KMS-11 (cell line): Measurements from ENCODE around the gene ASB4.

Source experiments
- H2AFZ ChIP-seq: fragments of 200-600 bp; sonication (generic); 2 replicates; pipeline ENCODE4 v1.6.1; 2016; ENCODE audit warnings: antibody characterized with exemption, mixed run types, low read depth
- H3K27ac ChIP-seq: fragments of 200-600 bp; sonication (generic); 2 replicates; pipeline ENCODE4 v1.6.1; 2016; ENCODE audit warnings: mild to moderate bottlenecking, mixed run types
- H3K27me3 ChIP-seq: fragments of 200-600 bp; sonication (generic); 2 replicates; pipeline ENCODE4 v1.6.1; 2017; ENCODE audit warnings: mild to moderate bottlenecking, low read depth, mixed run types, moderate library complexity; ENCODE audit not compliant: insufficient read depth
- H3K36me3 ChIP-seq: fragments of 200-600 bp; sonication (generic); 2 replicates; pipeline ENCODE4 v1.6.1; 2017; ENCODE audit warnings: mild to moderate bottlenecking, mixed run types; ENCODE audit not compliant: insufficient read depth
- H3K4me1 ChIP-seq: fragments of 200-600 bp; sonication (generic); 2 replicates; pipeline ENCODE4 v1.6.1; 2016; ENCODE audit warnings: mild to moderate bottlenecking, low read depth, mixed run types; ENCODE audit not compliant: poor library complexity, severe bottlenecking
- H3K4me2 ChIP-seq: fragments of 200-600 bp; sonication (generic); 2 replicates; pipeline ENCODE4 v1.7.0; 2016; ENCODE audit warnings: mild to moderate bottlenecking, mixed run types
- H3K4me3 ChIP-seq: fragments of 200-600 bp; sonication (generic); IDR thresholded peaks from 2 replicates; pipeline ENCODE4 v1.6.1; 2017; ENCODE audit warnings: low read depth, low read length, mixed read lengths; ENCODE audit not compliant: insufficient read depth
- H3K79me2 ChIP-seq: fragments of 200-600 bp; sonication (generic); 2 replicates; pipeline ENCODE4 v1.6.1; 2016; ENCODE audit warnings: low read depth, mixed run types; ENCODE audit not compliant: insufficient read depth
- H3K9ac ChIP-seq: fragments of 200-600 bp; sonication (generic); 2 replicates; pipeline ENCODE4 v1.6.1; 2016; ENCODE audit warnings: mild to moderate bottlenecking, mixed run types
- H4K20me1 ChIP-seq: fragments of 200-600 bp; sonication (generic); 2 replicates; pipeline ENCODE4 v1.6.1; 2016; ENCODE audit warnings: mild to moderate bottlenecking, mixed run types; ENCODE audit not compliant: insufficient read depth
- TF ChIP-seq, protein P1 (sequence below): fragments of 200-600 bp; sonication (generic); conservative IDR thresholded peaks from 2 replicates; pipeline ENCODE4 v1.6.1; 2017; ENCODE audit warnings: low read depth, mild to moderate bottlenecking, antibody characterized with exemption, low read length, moderate library complexity, mixed read lengths

ASB4 gene

DNA sequence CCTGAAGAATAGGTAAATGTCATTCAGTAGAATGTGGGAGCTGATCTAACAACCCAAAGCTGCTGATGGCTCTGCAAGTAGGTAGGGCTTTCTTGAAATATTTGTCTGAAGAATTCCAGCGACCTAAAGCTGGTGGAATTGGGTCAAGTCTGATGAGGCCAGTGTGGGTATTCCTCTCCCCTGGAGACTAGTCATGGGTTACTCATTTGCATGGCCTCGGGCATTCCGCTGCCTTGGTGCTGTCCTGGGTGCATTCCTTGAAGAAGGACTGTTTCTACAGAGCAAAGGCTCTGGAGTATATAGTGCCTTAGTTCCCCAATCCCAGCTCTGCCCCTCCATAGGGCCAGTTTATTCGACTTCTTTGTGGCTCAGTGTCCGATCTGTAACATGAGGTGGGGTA lies 91.4 kb downstream of the ASB4 start:
- H3K4me2 ChIP-seq: no peak overlapping the region

DNA sequence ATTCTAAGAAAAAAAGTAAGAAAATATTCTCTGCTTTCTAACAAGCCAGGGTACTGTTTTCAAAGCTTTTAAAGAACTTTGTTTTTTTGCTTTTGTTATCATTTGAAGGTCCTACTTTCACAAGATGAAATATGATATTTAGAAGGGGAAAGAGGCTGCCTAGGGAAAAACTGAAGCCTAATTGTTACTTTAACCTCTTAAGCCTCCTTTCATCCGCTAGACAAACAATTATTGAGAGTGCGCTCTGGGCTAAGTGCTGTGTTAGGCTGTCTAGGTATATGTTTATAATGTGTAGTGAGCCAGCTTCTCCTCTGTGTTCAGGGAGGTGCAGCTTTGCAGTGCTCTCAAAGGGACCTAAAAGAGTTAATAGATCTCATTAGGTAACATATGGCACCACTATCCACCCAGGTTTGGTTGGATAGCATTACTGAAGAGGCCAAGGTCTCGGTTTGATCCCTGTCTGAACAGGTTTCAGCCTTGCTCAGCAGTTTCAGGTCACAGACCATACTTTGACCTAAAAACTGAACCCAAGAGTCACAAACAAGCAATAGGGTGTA lies 92.6 kb downstream of the ASB4 start:
- H3K4me3 ChIP-seq: no peak overlapping the region
- TF ChIP-seq, protein P1, sequence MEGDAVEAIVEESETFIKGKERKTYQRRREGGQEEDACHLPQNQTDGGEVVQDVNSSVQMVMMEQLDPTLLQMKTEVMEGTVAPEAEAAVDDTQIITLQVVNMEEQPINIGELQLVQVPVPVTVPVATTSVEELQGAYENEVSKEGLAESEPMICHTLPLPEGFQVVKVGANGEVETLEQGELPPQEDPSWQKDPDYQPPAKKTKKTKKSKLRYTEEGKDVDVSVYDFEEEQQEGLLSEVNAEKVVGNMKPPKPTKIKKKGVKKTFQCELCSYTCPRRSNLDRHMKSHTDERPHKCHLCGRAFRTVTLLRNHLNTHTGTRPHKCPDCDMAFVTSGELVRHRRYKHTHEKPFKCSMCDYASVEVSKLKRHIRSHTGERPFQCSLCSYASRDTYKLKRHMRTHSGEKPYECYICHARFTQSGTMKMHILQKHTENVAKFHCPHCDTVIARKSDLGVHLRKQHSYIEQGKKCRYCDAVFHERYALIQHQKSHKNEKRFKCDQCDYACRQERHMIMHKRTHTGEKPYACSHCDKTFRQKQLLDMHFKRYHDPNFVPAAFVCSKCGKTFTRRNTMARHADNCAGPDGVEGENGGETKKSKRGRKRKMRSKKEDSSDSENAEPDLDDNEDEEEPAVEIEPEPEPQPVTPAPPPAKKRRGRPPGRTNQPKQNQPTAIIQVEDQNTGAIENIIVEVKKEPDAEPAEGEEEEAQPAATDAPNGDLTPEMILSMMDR: no peak
- peaks cover 27% of the 10 kb centered on the region for H3K4me1 ChIP-seq
- H3K4me2 ChIP-seq: peak overlapping the region; percentile 53
- no peak overlapping the region for H3K9ac ChIP-seq
- no peaks in the 10 kb centered on the region for H3K79me2 ChIP-seq
- H3K36me3 ChIP-seq: no peaks in the 10 kb centered on the region
- H4K20me1 ChIP-seq: no peaks in the 10 kb centered on the region
- peak overlapping the region; percentile 43 for H3K27ac ChIP-seq
- H2AFZ ChIP-seq: peak overlapping the region; percentile 32
- no peaks in the 10 kb centered on the region for H3K27me3 ChIP-seq

More for the DNA sequence above, 91.4 kb downstream of the ASB4 start:
- TF ChIP-seq, protein P1: no peak
- Histone ChIP-seq H3K27ac (no peak overlapping the region), H3K9ac (no peak overlapping the region), H3K4me1 (peaks cover 27% of the 10 kb centered on the region), H2AFZ (no peak overlapping the region), H3K79me2 (no peaks in the 10 kb centered on the region), H4K20me1 (no peaks in the 10 kb centered on the region), H3K27me3 (no peaks in the 10 kb centered on the region), H3K36me3 (no peaks in the 10 kb centered on the region), H3K4me3 (no peak overlapping the region)

DNA sequence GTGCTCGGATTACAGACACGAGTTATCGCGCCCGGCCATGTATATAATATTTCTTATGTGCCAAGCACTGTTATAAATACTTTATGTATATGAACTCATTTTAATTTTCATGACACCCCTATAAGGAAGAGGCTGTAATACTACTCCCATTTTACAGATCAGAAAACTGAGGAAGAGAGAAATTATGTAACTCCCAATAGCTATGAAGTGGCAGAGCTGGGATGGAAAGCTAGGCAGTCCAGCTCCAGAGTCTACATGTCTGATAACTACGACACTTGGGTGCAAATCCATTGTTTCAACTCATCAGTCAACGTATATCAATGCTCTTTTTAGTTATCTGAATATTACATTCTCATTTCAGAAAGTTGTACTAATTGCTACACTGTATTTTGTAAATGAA lies 93.6 kb downstream of the ASB4 start:
- no peak overlapping the region for H3K4me3 ChIP-seq
- H2AFZ ChIP-seq: no peak overlapping the region
- H3K79me2 ChIP-seq: no peaks in the 10 kb centered on the region
- H3K27me3 ChIP-seq: no peaks in the 10 kb centered on the region
- TF ChIP-seq, protein P1: no peak
- H3K36me3 ChIP-seq: no peaks in the 10 kb centered on the region
- H3K4me1 ChIP-seq: peaks cover 27% of the 10 kb centered on the region
- no peak overlapping the region for H3K4me2 ChIP-seq
- no peaks in the 10 kb centered on the region for H4K20me1 ChIP-seq
- H3K9ac ChIP-seq: no peak overlapping the region
- H3K27ac ChIP-seq: no peak overlapping the region

DNA sequence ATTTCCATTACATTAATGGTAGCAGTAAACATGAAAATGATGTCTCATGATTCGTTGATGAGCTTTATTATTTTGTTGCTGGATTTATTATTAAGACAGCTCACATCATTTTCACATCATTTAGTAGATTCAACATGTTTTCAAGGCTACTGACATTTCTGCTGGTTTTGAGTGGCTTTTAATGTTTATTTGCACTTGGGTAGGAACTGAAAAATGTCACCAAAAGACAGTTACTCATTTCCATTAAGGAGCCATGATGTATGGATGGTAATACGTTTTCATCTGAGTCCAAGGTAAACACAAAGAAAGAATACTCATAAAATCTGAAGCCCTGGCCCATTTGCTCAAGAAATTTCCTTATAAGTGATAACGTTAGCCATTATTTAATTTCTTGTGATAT lies 95.7 kb downstream of the ASB4 start:
- Histone ChIP-seq H3K4me3 (no peak overlapping the region), H3K4me2 (no peak overlapping the region), H3K79me2 (no peaks in the 10 kb centered on the region), H3K9ac (no peak overlapping the region), H3K27me3 (no peaks in the 10 kb centered on the region), H3K36me3 (no peaks in the 10 kb centered on the region), H3K27ac (no peak overlapping the region), H3K4me1 (peaks cover 27% of the 10 kb centered on the region), H4K20me1 (no peaks in the 10 kb centered on the region), H2AFZ (no peak overlapping the region)
- TF ChIP-seq, protein P1: no peak
